Stimulated activated effector memory CD8-positive, alpha-beta T cell treated with anti-CD3 and anti-CD28 coated beads, Interleukin-12 subunit alpha, Interleukin-12 subunit beta, amount 100 ng/mL, for 72 hours (primary cell): ENCODE data around the gene MSMB.
"Not testable (repeated sequence)": the region's sequence is repeated elsewhere in the genome, so short reads cannot be mapped to it uniquely, and the experiment has no call there.

Experiments
- ATAC-seq: fragments of 150-1000 bp; cut with Tn5 transposase; 2 replicates; pipeline ENCODE4 v1.10.0; 2021
- DNase-seq, 2 donors: peaks; one replicate each; pipeline ENCODE4 v3.0.0; 2021 to 2022; ENCODE audit warnings: low spot score in 2 of 2
- H3K27ac Mint-ChIP-seq: one replicate; pipeline ENCODE4 v1.8.0; 2022; ENCODE audit warnings: mild to moderate bottlenecking, mixed read lengths
- H3K36me3 Mint-ChIP-seq: one replicate; pipeline ENCODE4 v1.8.0; 2022; ENCODE audit warnings: mild to moderate bottlenecking, mixed read lengths
- H3K4me1 Mint-ChIP-seq: one replicate; pipeline ENCODE4 v1.8.0; 2022; ENCODE audit warnings: mixed read lengths
- H3K4me3 Mint-ChIP-seq: one replicate; pipeline ENCODE4 v1.8.0; 2022; ENCODE audit warnings: mild to moderate bottlenecking, mixed read lengths
- H3K9me3 Mint-ChIP-seq: one replicate; pipeline ENCODE4 v1.8.0; 2022; ENCODE audit warnings: mixed read lengths

MSMB gene

DNA sequence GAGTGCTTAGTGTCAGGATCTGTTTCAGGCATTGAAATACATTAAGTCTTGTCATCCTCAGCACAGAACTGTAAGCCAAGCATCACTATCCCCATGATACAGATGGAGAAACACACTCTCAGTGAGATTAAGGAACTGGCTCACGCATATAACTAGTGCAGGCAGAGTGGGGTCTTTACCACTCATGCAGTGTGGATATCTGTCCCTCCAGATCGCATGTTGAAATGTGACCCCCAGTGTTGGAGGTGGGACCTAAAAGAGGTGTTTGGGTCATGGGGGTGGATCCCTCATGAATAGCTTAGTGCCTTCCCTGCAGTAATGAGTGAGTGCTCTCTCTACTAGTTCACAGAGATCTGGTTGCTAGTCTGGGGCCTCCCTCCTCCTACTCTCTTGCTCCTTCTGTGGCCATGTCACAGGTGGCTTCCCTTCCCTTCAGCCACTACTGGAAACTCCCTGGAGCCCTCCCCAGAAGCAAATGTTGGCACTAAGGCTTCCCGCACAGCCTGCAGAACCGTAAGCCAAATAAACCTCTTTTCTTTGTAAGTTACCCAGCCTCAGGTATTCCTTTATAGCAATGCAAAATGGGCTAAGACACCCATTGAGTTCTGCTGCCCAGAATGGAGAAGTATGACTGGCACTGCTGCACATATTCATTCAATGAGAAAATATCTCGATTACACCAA is 31.8 kb upstream of the MSMB start:
- DNase-seq (no peak), ATAC-seq (peak; percentile 45)
- H3K4me3 Mint-ChIP-seq: no peak overlapping the region
- H3K4me1 Mint-ChIP-seq: peaks cover 22% of the 10 kb centered on the region
- no peaks in the 10 kb centered on the region for H3K9me3 Mint-ChIP-seq
- no peaks in the 10 kb centered on the region for H3K36me3 Mint-ChIP-seq
- H3K27ac Mint-ChIP-seq: no peak overlapping the region

DNA sequence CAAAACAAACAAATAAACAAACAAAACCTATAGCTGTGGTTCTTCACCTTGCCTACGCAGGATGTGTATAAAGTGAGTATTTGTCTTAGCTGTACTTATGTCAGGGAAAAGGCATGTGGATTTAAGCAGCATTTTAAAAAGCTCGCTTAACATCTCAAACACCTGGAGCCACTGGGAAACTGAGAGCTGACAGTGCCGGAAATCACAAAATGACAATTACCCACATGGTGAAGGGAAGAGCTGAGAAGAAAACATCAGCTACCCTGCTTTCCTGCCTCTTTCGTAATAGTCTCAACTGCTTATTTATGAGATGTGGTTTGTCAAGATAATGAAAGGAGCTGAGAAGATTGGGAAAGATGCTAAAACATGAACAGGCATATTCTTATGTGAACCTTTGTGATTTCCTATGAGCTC is 31.1 kb upstream of the MSMB start:
- H3K4me3 Mint-ChIP-seq: no peak overlapping the region
- H3K27ac Mint-ChIP-seq: no peak overlapping the region
- H3K36me3 Mint-ChIP-seq: no peaks in the 10 kb centered on the region
- no peaks in the 10 kb centered on the region for H3K9me3 Mint-ChIP-seq
- ATAC-seq: no peak
- no peak for DNase-seq
- peaks cover 22% of the 10 kb centered on the region for H3K4me1 Mint-ChIP-seq

DNA sequence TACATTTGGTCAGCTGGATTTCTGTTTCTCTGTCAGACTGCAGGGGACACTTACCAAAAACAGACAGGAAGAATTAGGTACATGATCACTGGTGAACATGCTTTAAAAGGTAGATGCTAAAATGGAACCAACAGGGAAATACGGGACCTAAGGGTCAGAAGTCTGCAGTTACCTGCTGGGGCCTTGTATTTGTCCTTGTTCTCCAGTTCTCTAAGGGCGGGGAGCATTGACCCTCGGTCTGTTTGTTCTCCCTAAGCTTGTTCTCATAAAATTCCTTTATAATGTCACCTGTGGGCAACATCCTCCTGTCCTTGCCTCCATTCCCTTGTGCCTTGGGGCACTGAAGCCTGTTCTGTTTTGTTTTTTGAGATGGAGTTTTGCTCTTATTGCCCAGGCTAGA is 29.8 kb upstream of the MSMB start:
- no peak overlapping the region for H3K4me3 Mint-ChIP-seq
- H3K36me3 Mint-ChIP-seq: no peaks in the 10 kb centered on the region
- ATAC-seq (no peak), DNase-seq (no peak)
- H3K27ac Mint-ChIP-seq: no peak overlapping the region
- H3K9me3 Mint-ChIP-seq: no peaks in the 10 kb centered on the region
- H3K4me1 Mint-ChIP-seq: peaks cover 16% of the 10 kb centered on the region

DNA sequence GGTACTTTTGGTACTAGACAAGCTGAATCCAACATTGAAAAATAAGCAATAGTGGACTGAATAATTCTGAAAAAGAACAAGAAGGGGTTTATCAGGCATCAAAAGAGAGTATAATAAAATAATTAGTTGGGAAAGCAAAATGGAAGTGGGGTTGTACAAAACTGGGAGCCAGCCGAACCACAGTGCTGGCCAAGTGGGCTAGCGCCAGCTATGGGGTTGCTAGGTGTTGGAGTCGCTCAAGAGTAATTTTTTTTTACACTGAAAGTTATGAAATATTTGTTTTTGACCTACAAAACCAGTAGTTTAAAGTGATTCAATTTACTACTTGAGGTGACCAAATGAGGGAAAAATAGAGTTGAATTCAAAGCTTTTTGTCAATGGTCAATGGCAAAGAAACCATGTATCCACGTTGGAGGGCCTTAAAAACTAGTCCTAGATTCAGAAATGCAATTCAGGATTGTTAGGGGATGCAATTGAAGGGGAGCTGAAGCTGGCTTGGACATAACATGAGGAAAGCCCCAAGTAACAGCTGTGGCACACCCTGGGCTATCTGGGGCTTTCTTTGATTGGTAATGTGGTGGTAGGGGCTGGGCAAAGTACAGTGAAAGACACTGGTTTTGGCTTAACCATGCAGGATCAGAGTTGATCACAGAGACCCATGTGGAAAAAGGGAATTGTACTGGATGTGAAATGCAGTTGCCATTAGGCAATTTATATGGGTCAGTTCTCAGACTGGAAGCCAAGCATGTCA is 28.3 kb upstream of the MSMB start:
- no peak for DNase-seq
- Mint-ChIP-seq H3K4me3 (no peak overlapping the region), H3K4me1 (peaks cover 6% of the 10 kb centered on the region), H3K9me3 (no peaks in the 10 kb centered on the region), H3K27ac (no peak overlapping the region), H3K36me3 (no peaks in the 10 kb centered on the region)
- ATAC-seq: no peak

DNA sequence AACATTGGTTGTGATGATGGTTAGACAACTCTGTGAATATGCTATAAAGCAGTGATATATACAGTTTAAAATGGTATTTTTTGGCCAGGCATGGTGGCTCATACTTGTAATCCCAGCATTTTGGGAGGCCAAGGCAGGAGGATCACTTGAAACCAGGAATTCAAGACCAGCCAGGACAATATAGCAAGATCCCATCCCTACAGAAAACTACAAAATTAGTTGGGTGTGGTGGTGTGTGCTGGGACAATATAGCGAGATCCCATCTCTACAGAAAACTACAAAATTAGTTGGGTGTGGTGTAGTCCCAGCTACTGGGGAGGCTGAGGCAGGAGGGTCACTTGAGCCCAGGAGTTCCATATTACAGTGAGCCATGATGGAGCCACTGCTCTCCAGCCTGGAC is 27.5 kb upstream of the MSMB start:
- ATAC-seq (no peak), DNase-seq (no peak)
- H3K36me3 Mint-ChIP-seq: no peaks in the 10 kb centered on the region
- H3K4me1 Mint-ChIP-seq: peaks cover 6% of the 10 kb centered on the region
- H3K27ac Mint-ChIP-seq: no peak overlapping the region
- H3K9me3 Mint-ChIP-seq: no peaks in the 10 kb centered on the region
- no peak overlapping the region for H3K4me3 Mint-ChIP-seq

DNA sequence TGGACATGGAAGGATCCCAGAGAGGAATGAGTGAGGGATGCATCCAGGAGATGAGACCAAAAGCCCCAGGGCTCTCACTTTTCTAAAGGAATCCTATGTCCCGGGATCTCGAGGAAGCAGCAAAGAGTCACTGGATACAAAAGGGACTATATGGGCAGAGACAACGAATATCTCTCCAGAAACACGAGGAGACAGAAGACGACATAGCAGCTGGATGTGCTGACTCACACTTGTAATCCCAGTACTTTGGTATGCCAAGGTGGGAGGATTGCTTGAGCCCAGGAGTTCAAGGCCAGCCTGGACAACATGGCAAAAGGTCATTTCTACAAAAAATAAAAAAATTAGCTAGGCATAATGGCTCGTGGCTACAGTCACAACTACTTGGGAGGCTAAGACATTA is 24.7 kb upstream of the MSMB start:
- Mint-ChIP-seq H3K9me3 (no peaks in the 10 kb centered on the region), H3K27ac (no peak overlapping the region), H3K4me1 (no peaks in the 10 kb centered on the region), H3K4me3 (no peak overlapping the region), H3K36me3 (no peaks in the 10 kb centered on the region)
- ATAC-seq (no peak), DNase-seq (no peak)

DNA sequence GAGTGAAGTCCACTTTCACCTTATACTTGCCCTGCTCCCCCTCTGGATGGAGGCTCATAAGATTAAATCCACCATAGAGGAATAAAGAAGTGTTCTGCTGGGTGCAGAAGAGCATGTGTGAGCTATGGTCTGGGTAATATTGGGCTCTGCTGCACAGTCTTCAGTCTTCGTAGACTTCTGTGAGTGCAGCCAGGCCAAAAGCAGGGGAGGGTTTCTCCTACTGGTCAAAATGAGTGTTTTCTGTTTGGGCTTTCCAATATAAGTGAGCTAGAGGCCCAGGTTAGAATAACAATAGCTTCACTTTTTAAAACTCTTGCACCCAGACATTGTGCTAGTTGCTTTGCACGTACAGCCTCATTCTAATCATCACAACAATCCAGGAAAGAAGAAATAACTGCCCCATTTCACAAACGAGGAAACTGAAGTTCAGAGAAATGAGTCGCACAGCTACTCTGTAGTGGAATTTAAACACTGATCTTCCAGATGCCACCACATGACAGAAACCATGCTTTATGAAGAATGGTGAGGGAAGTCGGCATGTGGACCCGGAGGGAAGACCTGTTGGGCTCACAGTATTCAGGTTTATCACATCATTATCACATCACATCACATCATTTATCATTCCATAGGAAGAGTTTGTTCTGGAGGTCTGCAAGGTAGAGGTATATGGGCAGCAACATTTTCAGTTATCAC is 23.8 kb upstream of the MSMB start:
- H3K27ac Mint-ChIP-seq: no peak overlapping the region
- H3K36me3 Mint-ChIP-seq: no peaks in the 10 kb centered on the region
- H3K4me3 Mint-ChIP-seq: no peak overlapping the region
- no peaks in the 10 kb centered on the region for H3K4me1 Mint-ChIP-seq
- no peak for DNase-seq
- ATAC-seq: no peak
- no peaks in the 10 kb centered on the region for H3K9me3 Mint-ChIP-seq

DNA sequence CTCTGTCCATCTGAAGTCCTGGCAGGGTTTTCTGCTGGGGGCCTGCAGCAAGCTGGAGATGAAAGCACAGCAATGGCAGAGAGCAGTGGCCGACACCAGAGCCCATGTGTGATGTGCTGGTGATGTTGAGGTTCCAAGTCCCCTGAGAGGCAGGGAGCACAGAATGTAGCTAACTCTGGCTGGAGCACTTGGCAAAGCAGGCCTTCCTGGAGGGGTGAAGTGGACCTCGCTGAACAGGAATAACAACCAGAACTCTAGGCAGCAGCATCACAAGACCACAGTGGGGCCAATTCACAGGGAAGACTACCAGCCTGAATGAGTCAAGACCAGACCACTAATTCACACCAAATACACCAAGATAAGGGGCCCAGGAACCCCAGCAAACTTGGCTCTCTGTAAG is 22.8 kb upstream of the MSMB start:
- H3K27ac Mint-ChIP-seq: no peak overlapping the region
- DNase-seq (no peak), ATAC-seq (no peak)
- no peaks in the 10 kb centered on the region for H3K36me3 Mint-ChIP-seq
- H3K9me3 Mint-ChIP-seq: no peaks in the 10 kb centered on the region
- H3K4me1 Mint-ChIP-seq: no peaks in the 10 kb centered on the region
- no peak overlapping the region for H3K4me3 Mint-ChIP-seq

DNA sequence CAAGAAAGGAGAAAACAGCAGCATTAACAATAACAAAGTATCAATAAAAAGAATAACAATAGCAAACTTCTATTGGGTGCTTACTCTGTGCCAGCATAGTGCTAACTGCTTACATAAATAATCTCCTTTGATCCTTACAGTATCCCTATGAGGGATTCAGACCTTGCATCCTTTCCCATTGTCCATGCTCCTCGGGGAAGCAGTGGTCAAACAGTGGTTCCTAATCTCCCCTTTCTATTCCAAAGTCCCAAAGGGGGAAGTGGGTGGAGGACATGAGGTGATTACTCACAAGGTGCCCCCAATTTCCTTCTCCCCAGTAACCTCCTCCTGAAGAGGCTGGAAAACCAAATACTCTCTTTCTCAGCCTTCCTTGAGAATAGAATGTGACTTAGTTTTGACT is 22.0 kb upstream of the MSMB start:
- Mint-ChIP-seq H3K9me3 (no peaks in the 10 kb centered on the region), H3K4me3 (no peak overlapping the region), H3K36me3 (no peaks in the 10 kb centered on the region), H3K4me1 (no peaks in the 10 kb centered on the region), H3K27ac (no peak overlapping the region)
- DNase-seq (no peak), ATAC-seq (no peak)

DNA sequence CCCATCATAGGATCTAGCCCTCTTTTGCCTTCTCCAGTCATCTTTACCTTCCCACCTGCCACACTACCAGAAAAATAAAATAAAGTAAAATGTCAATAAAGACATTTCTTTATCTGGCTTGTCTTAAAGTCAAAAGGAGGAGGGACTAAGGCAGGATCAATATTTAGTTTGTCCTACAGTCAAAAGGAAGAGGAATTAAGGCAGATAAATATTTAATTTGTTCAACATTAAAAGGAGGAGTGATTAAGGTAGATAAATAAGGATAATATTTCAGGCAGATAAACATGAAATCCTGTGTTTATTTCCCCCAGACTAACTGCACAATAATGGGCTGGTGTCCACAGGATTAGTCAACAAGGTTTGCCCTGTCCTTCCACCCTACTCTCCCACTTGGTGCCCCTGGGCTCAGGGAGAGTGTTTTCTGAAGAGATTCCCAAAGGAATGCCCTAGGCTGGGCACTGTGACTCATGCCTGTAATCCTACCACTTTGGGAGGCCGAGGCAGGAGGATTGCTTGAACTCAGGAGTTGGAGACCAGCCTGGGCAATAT is 18.3 kb upstream of the MSMB start:
- no peak overlapping the region for H3K27ac Mint-ChIP-seq
- H3K4me3 Mint-ChIP-seq: no peak overlapping the region
- no peaks in the 10 kb centered on the region for H3K9me3 Mint-ChIP-seq

DNA sequence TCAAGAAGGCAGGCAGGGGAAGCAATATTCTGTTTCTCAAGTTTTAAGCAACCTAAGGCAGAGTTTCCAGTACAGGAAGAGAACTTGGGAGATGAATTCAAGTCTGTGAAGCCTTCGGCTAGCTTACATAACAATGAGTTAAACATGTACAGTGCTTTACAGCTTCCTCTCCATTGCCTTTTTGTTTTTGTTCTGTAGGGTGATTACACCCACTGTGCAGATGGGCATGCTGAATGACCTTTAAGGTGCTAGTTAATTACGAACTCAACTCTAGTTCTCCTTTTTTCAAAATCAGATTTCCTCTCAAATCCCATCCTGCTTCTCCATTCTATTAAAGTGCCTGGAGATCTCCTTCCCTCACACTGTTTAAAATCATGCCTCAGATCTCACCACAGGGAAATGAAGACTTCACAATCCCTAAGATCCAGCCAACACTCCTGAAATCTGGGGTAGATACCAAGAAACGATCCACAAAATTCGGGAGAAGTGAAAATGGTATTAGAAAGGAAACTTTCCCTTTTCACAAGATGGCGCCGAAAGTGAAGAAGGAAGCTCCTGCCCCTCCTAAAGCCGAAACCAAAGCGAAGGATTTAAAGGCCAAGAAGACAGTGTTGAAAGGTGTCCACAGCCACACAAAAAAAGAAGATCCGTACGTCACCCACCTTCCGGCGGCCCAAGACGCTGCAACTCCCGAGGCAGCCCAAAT is 16.8 kb upstream of the MSMB start:
- Mint-ChIP-seq H3K9me3 (no peaks in the 10 kb centered on the region), H3K36me3 (no peaks in the 10 kb centered on the region), H3K4me1 (no peaks in the 10 kb centered on the region), H3K4me3 (no peak overlapping the region), H3K27ac (no peak overlapping the region)
- ATAC-seq (no peak), DNase-seq (no peak)

More for the DNA sequence above, 18.3 kb upstream of the MSMB start:
- ATAC-seq (no peak), DNase-seq (no peak)
- Mint-ChIP-seq H3K4me1 (no peaks in the 10 kb centered on the region), H3K36me3 (no peaks in the 10 kb centered on the region)

DNA sequence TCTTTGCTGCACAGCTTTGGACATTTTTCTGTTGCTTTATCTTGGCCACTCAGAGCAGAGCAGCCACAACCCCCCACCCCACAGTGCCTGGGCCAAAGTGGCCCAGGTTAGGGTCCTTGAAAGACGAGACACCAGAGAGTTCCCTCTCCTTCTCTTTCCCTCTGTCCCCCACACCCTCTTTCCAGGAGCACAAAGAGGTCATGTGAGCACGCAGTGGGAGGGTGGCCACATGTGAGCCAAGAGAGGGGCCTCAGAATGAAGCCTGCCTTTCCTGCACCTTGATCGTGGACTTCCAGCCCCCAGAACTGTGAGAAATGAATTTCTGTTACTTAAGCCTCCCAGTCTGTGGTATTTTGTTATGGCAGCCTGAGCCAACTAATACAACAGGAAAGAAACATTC is 14.6 kb upstream of the MSMB start:
- Mint-ChIP-seq H3K4me1 (no peaks in the 10 kb centered on the region), H3K27ac (no peak overlapping the region), H3K9me3 (peaks cover 3% of the 10 kb centered on the region), H3K4me3 (no peak overlapping the region), H3K36me3 (no peaks in the 10 kb centered on the region)
- DNase-seq: no peak
- no peak for ATAC-seq

DNA sequence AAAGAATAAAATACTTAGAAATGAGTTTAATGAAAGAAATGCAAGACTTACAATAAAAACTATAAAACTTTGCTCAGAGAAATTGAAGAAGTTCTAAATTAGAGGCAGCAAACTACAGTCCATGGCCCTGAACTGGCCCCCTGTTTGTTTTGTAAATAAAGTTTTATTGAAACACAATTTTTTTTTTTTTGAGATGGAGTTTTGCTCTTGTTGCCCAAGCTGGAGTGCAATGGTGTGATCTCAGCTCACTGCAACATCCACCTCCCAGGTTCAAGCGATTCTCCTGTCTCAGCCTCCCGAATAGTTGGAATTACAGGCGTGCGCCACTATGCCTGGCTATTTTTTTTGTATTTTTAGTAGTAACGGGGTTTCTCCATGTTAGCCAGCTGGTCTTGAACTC is 11.9 kb upstream of the MSMB start:
- not testable (repeated sequence) for H3K4me3 Mint-ChIP-seq, H3K27ac Mint-ChIP-seq, H3K9me3 Mint-ChIP-seq

DNA sequence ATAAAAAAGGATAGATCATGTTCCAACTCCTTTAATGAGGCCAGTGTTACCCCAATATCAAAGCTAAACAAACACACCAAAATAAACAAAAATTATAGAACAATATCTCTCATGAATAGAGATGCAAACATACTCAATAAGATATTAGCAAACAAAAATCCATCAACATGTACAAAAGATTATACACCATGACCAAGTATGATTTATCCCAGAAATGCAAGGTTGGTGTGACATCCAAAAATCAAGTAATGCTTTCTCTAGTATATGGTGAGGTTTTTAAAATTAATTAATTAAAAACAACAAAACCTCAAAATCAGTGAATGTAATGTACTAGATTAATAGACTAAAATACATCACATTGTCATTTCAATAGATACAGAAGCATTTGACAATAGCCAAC is 11.0 kb upstream of the MSMB start:
- H3K4me3 Mint-ChIP-seq: no peak overlapping the region
- H3K9me3 Mint-ChIP-seq: peaks cover 3% of the 10 kb centered on the region
- H3K36me3 Mint-ChIP-seq: no peaks in the 10 kb centered on the region
- H3K27ac Mint-ChIP-seq: no peak overlapping the region
- ATAC-seq (no peak), DNase-seq (no peak)
- H3K4me1 Mint-ChIP-seq: peaks cover 6% of the 10 kb centered on the region

More for the DNA sequence above, 11.9 kb upstream of the MSMB start:
- not testable (repeated sequence) for H3K36me3 Mint-ChIP-seq, DNase-seq, ATAC-seq, H3K4me1 Mint-ChIP-seq

DNA sequence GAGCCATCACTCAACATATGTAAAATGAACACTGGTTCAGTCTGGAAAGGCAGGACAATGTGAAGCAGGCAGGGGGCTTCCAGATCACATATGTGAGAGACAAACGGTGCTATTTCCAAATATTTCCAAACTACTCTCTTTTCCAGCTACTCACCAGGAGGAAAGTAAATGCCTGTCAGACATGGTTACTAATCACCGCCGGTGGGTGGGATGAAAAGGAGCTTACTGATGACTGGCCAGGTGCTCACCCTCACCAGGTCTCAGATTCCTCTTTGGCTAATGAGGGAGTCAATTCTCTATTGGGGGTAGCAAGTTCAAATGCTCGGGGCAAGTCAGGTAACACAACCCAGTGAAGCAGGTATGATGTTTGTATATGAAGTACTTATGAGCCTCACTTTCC is 9.7 kb upstream of the MSMB start:
- Mint-ChIP-seq H3K4me1 (peaks cover 6% of the 10 kb centered on the region), H3K4me3 (no peak overlapping the region), H3K27ac (no peak overlapping the region), H3K9me3 (peaks cover 3% of the 10 kb centered on the region), H3K36me3 (no peaks in the 10 kb centered on the region)
- DNase-seq (no peak), ATAC-seq (no peak)
